ENCODE results near the gene CDCP1.

GRCh38 chr3:45152307-45152706 lies 6.1 kb upstream of the CDCP1 start:
- TF ChIP-seq EP300 (IDR thresholded peaks at IDR 0.05) (no peak), POLR2A (IDR thresholded peaks at IDR 0.05) (no peak), CTCF (IDR thresholded peaks at IDR 0.05) (no peak), POLR2AphosphoS5 (IDR thresholded peaks at IDR 0.05) (no peak)

Data from stomach (tissue), 4 donors.